NCI-H1436 treated with DMSO at 0.1 percent for 48 hours (cell line): ENCODE results near the gene AP2A2.
"Not testable (repeated sequence)": the region's sequence is repeated elsewhere in the genome, so short reads cannot be mapped to it uniquely, and the experiment has no call there.

Experiments
- DNase-seq: peaks from one replicate; lab custom pipeline; 2025; lab: John Stamatoyannopoulos, UW

Gene AP2A2

DNA sequence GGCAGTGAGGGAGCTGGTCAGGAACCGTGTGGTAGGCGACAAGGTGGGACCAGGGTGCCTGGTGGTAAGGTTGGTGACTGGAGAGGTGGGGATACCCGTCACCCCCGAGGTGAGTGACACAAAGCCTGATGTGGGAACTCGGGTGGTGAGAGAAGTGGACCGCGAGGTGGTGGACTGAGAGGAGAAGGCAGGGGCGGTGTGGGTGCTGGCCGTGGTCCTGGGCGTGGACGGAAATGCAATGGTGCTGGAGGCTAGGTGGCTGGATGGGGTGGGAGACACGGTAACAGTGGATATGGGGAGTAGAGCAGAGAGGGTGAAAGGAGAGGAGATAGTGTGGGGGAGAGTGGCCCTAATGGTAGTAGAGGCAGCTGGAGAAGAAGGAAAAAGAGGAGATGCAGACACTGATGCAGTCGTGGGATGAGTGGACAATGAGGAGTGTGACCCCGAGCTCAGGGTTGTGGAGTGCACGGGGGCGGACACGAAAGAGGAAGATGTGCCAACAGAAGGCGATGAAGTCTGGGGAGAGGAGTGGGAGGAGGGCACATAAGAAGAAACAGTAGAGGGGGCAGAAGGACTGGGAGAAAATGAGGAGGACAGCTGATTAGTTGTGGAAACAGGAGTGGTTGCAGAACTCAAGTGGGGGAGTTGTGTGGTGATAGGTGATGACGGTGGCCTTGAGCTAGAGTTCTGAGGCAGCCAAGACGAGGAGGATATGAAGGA lies 90.3 kb downstream of the AP2A2 start:
- no peak for DNase-seq

DNA sequence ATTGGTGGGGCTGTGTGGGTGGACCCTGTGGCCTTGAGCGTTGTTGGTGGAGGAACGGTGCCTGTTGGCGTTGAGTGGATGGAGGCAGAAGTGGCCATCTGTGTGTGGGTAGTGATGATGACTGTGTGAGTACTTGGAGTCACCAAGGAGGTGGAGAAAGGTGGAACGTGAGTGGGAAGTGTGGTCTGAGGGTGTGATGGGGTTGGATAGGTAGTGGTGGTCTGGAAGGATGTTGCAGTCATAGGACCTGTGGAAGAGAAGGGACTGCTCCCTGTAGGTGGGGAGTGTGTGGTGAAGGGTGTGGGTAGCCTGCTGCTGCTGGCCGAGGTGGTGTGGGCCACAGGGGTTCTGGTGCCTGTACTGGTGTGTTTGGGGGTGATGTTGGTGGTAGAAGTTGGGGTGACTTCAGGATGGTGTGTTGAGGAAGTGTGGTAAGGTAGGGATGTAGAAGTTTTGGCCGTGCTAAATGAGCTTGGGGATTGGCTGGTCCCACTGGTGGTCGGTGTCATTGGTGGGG lies 91.0 kb downstream of the AP2A2 start:
- DNase-seq, result not testable (repeated sequence)

DNA sequence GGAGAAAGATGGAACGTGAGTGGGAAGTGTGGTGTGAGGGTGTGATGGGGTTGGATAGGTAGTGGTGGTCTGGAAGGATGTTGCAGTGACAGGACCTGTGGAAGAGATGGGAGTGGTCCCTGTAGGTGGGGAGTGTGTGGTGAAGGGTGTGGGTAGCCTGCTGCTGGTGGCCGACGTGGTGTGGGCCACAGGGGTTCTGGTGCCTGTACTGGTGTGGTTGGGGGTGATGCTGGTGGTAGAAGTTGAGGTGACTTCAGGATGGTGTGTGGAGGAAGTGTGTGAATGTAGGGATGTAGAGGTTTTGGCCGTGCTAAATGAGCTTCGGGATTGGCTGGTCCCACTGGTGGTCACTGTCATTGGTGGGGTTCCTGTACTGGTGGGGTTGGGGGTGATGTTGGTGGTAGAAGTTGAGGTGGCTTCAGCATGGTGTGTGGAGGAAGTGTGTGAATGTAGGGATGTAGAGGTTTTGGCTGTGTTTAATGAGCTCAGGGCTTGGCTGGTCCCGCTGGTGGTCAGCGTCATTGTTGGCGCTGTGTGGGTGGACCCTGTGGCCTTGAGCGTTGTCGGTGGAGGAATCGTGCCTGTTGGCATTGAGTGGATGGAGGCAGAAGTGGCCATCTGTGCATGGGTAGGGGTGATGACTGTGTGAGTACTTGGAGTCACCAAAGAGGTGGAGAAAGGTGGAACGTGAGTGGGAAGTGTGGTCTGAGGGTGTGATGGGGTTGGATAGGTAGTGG lies 91.8 kb downstream of the AP2A2 start:
- DNase-seq, result no peak

DNA sequence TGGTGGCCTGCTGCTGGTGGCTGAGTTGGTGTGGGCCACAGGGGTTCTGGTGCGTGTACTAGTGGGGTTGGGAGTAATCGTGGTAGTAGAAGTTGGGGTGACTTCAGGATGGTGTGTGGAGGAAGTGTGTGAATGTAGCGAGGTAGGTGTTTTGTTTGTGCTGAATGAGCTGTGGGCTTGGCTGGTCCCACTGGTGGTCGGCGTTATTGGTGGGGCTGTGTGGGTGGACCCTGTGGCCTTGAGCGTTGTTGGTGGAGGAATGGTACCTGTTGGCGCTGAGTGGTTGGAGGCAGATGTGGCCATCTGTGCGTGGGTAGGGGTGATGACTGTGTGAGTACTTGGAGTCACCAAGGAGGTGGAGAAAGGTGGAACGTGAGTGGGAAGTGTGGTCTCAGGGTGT lies 92.4 kb downstream of the AP2A2 start:
- DNase-seq, result no peak

DNA sequence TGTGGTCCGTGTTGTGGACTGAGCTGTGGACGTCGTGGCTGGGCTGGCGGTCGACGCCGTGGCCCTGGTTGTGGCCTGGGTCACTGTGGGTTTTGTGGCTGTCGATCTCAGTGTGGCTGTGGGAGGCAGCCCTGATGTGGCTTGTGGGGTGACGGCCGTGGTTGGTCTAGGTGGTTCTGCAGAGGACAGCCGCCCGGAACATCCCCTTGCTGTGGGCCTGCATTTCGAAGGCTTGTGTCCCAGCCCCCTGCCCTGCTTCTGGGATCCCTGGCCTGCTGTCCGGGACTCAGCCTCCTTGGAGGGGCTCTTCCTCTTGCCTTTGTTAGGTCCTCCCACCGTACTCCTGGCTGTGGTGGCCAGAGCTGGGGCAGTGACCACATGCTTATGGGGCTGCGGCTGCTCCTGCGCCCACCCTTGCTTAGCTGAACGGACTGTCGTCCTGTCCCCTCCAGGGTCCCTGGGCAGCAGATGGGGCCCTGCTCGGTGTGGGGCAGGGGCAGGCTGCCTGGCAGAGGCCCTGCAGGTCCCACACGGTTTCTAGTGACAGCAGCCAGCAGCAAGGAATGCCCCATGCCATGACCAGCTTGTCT lies 93.7 kb downstream of the AP2A2 start:
- DNase-seq, result no peak

DNA sequence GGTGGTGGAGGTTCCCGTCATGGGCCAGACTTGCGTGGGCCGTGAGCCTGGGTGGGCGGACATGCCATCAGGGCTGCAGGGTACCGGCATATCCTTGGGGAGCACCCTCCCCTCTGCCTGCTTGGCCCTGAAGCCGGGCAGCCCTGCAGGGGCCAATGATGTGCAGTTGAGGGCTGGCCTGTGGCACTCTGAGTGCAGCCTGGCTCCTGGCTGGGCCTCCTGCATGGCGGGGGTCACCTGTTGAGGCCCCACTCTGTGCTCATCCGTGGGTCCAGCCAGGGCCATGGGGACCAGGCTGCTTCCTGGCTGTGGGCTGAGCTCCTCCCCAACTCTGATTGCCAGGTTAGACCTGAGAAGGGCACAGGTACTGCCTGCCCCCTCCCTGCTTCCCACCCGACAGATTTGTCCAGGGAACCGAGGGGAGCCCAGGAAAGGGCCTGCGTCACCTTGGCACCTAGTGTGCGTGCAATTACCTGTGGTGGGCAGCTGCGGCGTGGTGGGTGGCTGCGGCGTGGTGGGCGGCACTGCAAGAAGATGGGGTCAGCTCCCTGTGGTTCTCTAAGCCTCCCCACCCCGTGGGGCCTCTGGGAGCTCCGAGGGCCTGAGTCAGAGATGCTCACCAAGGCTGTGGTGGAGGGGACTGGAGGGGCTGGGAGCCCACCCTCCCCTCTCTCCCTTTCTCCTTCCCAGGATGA lies 94.7 kb downstream of the AP2A2 start:
- no peak for DNase-seq

DNA sequence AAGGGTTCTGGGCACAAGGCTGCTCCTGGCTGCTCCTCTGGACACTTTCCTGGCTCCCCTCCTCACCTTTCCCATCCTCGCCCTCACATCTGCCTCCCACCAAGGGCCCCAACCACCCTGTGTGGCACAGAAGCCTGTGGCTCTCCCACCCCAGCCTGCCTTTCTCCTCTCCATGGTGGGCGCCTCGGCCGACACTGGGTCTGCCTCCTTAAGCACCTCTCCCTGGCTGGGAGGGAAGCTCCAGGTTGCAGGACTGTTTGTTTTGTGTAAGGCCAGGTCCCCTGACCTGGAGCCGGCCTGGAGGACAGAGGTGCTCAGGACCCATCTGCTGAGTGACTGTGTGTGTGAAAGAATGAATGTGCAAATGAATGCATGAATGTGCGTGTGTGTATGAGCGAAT lies 96.7 kb downstream of the AP2A2 start:
- no peak for DNase-seq

DNA sequence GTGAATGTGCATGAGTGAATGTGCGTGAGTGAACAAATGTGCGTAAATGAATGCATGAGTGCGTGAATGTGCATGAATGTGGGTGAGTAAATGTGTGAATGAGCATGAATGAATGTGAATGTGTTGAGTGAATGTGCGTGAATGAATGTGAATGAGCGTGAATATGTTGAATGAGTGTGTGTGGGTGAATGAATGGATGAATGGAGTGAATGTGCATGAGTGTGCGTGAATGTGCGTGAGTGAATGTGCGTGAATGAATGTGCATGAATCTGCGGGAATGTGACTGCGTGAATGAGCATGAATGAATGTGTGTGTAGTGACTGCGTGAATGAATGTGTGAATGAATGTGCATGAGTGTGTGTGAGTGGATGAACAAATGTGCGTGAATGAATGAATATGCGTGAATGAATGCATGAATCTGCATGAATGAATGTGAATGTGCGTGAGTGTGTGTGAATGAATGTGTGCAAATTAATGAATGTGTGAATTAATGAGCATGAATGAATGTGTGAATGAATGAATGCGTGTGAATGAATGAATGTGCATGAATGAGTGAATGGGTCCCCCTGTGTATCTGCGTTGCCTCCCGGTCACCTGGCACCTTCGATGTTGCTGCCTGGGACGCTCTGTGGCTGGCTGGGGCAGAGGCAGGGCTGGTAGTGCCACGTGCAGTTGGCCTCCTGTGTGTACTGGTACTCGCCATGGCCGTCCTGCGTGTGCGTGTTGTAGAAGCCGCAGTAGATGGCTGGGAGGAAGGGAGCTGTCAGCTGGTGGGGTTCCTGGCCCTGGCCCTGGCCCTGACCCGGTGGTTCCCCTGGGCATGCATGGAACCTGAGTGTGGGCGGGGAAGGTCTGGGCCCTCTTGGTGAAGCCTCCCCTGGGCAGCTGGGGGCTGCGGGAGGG lies 97.5 kb downstream of the AP2A2 start:
- DNase-seq, result no peak

DNA sequence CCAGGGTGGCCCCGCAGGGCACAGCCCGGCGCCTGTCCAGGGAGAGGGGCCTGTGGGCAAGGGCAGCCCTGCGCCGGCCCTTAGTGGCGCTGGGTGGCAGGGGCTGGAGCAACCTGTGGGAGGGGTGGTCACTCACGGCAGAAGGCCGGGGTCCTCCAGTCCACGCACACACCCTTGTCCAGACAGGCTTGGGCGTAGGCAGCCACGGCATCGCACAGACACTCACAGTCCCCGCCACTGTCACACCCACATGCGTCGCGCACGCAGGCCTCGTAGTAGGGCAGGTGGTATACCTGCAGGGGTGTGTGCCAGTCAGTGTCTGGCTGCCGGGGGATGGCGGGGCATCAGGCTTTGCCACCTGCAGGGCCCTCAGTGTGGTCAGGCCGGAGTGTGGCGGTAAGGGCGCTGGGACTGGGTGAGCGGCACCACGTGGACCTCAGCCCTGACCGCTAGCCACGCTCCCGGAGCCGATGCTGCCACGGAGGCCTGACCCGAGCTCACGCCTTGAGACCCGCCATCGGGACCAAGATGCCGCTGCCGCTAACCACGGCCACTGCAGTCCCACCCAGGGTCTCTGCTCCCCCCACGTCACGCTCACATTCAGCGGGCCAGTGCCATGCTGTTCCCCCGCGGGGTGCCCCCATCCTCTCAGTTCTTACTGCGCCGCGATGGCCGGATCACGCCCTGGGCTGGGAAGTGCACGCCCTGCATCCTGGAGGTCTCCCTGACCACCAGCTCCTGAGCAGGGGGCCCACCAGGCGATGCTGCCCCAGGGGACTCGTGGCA lies 98.3 kb downstream of the AP2A2 start:
- no peak for DNase-seq

DNA sequence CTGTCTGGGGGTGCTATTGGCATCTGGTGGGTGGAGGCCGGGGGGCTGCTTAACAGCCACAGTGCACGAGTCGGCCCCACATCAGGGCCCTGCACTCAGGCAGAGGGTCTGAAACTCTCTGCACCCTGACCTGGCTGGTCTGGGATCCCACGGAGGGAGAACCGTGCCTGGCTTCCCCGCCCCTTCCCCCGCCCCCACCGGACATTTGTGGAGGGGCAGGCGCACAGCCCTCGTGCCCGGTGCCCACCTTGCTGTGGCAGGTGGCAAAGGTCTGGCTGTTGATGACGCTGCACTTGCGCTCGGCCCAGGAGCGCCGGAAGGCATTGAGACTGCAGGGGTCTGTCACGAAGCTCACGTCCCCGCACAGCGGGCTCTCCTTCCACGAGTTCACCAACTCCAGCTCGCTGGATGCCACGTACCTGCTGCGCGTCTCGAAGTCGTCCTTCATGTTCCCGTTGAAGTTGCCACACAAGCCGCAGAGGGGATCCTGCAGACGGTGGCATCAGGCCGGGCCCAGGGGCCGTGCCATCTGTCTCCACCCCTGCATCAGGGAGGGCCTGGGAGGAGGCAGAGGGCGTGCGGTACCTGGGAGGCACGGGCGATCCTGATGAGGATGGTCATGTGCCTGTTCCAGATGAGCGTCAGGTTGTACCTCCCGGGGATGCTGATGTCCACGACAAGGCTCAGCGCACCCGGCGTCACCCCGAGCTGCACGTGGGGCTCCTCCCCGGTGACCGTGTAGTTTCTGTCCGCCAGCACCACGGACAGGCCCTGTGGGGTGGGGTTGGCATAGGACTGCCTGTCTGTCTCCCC lies 99.1 kb downstream of the AP2A2 start:
- no peak for DNase-seq

DNA sequence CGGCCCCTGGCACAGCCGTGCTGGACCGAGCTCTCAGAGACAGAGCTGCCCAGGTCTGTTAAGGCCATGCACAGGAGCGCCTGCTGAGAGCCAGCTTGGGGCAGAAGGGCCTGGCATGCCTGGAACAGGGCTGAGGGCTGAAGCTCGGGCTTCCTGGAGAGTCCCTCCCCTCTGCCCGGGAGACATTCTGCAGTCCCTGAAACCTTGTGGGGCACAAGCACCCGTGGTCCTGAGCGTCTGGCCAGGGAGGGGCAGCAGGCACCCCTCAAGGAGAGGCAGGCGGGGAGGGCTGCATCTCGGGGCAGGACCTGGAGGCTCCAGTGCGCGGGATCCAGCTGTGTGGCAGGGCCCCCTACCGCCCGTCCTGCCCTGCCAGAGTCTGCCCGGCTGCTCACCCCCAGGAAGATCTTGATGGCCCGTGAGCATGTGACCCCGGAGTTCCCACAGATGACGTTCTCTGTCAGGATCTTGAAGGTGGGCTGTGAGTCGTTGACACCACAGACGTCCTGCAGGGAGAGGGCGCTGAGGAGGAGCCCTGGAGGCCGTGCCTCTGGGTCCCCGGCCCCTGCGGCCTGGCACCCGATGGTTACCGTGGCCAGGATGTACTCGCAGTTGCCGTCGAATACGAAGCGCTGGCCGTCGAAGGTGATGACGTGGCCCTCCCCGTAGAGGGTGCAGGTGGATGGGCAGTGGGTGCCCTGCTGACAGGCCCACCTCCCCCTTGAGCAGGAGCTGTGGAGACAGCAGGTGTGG lies 99.9 kb downstream of the AP2A2 start:
- DNase-seq, result no peak

DNA sequence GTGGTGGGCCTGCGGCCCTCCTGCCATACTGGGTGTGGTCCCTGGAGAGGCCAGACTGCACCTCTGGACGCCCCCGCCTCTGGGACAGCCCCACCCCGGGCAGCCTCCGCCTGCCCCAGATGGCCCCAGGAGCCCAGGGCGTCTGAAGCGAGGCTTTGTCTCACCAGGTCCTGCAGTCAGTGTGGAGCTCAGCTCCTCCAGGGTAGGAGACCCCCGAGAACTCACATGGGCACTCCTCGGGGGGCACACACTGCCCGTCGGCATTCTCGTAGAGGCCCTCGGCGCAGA lies 100.4 kb downstream of the AP2A2 start:
- no peak for DNase-seq

DNA sequence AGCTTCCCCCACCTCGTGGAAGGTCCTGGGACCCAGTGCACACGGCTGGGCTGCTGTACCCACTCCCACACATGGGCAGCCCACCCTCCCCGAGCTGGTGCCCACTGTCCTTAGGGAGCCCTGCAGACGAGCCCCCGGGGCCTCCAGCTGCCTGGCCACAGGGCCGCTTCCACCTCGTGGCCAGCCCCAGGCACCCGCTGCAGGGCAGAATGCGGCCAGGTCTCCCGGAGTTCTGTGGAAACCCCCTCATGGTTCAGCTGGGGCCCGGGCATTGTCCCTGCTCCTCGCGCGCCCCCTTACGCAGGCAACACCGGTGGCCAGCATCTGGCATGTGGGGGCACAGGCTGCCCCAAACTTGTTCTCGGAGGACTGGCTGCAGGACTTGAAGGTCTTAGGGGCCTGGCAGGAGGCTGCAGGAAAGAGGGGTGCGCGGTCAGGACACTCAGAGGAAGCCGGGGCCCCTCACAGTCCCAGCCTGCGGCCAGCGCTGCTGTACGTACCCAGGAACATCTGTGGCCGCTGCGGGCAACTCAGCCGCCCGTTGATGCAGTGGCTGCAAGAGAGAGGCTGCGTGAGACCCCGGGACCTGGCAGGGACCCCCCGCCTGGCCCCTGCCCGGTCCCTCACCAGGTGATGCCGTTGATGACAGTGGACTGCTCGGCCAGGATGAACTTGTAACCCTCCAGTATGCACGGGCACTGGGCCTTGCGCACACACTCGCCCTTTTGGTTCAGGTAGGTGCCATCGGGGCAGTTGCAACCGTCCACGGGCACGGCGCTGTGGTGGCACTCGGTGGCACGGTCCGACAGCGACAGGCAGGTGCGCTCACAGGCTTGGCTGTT lies 101.2 kb downstream of the AP2A2 start:
- no peak for DNase-seq

DNA sequence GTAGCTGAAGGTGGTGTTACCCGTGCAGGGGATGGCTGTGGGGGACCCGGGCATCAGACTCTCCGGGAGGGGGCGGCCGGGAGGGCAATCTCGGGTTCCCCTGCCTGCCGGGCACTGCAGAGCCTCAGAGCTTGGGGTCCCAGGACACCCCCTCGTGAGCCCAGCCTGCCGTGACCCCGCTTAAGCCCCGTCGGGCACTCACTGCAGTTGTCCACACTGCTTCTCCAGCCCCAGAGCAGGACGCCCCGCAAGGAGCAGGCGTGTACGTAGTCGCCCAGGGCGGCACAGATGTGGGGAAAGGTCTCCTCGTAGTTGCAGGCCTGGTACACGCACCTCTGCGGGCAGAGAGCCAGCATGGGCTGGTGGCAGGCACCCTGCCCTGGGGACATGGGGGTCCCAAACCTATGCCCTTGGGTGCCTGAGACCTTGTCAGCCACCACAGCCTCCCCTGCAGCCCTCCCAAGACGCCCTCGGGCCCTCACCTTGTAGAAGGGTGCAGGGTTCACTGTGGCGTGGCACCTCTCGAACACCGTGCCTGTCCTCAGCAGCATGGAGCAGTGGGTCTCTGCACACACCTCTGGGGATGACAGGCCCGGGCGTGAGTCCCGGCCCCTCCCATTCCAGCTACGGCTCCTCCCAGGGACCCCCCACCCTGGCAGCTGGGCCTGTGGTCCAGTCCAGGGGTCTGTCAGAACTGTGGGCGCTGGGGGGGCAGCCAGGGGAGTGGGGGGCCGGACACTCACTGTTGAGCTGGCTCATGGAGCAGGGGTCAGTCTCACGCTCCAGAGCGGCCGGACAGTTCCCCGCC lies 102.0 kb downstream of the AP2A2 start:
- DNase-seq, result no peak

DNA sequence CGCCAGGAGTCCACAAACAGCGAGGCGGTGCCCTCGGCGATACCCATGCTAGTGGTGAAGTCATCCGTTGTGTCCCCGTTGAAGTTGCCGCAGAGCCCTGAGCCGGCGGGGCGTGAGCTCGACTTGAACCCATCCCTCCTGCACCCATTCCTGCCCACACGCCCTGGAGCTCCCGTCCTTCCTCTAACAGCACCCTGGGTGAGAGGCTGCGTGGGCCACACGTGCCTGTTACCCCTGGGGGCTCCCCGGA lies 102.5 kb downstream of the AP2A2 start:
- no peak for DNase-seq

DNA sequence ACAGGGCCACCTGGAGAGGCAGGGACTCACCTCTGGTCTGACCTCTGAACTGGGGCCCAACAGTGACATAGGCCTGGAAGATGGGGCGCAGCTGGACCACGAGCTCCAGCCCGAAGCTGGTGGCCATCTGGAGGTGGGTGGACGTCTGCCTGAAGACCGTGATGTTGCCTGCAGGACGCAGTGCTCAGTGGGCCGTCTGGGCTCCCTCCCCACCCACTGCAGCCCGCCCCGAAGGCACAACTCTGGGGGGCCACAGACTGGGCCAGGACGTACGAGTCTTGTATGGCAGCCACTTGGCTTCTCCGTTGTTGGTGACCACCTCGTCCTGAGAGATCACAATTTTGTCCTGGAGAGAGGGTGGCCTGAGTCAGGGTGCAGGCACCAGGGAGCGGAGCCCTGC lies 102.9 kb downstream of the AP2A2 start:
- DNase-seq, result no peak

DNA sequence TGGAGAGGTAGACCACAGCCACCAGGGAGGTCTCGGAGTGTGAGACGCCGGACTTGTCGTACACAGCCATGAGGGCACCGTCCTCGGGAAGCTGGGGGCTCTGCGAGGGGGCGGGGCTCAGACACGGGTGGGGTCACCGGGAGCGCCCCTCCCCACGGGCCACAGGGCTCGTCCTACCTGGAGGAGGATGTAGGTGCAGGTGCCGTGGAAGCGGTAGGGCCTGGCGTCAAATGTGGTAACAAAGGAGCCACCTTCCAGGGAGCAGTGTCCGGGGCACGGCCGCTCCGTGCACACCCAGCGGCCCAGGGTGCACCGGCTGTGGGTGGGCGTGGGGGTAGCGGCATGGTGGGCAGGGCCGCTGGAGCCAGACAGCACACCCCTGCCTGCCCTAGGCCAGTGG lies 103.4 kb downstream of the AP2A2 start:
- DNase-seq, result no peak

DNA sequence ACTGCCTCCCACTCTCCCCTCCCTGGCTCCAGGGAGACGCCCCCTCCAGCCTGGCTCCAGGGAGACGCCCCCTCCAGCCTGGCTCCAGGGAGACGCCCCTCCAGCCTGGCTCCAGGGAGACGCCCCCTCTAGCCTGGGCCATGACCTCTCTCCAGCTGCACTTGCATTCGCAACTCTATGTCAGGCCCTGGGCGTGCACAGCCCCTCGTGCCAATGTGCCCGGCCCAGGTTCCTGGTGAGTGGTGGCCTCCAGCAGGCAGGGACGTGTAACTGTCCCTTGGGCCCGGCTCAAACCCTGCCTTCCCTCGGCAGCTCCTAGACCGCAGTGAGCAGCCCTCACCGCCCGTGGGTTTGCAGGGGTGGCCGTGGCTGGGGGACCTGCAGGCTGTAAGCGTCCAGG lies 104.0 kb downstream of the AP2A2 start:
- no peak for DNase-seq
